A204.1 (cell line): ENCODE results near the gene CACNA2D1.

Source experiments
- FAIRE-seq: peaks from 2 replicates; lab custom pipeline; 2012; peaks lifted over from hg19 to GRCh38; lab: Jason Lieb, UNC

The CACNA2D1 gene

GRCh38 chr7:82106201-82106600 lies 337.4 kb downstream of the CACNA2D1 start:
- FAIRE-seq: no peak

GRCh38 chr7:82105463-82105862 lies 338.1 kb downstream of the CACNA2D1 start:
- FAIRE-seq: no peak

GRCh38 chr7:82098414-82098813 lies 345.2 kb downstream of the CACNA2D1 start:
- no peak for FAIRE-seq

- no peak for FAIRE-seq
These were observed 352.4 kb downstream of the CACNA2D1 start for GRCh38 chr7:82091126-82091684.

GRCh38 chr7:82087099-82087498 lies 356.5 kb downstream of the CACNA2D1 start:
- FAIRE-seq: no peak

GRCh38 chr7:82085116-82085515 lies 358.5 kb downstream of the CACNA2D1 start:
- FAIRE-seq: no peak

- no peak for FAIRE-seq
These were observed 361.8 kb downstream of the CACNA2D1 start for GRCh38 chr7:82081644-82082224.

- no peak for FAIRE-seq
These were observed 363.2 kb downstream of the CACNA2D1 start for GRCh38 chr7:82080254-82080927.

GRCh38 chr7:82079527-82079926 lies 364.1 kb downstream of the CACNA2D1 start:
- FAIRE-seq: no peak

GRCh38 chr7:82078807-82079206 lies 364.8 kb downstream of the CACNA2D1 start:
- FAIRE-seq: no peak

- no peak for FAIRE-seq
These were observed 372.1 kb downstream of the CACNA2D1 start for GRCh38 chr7:82071468-82071867.

- FAIRE-seq: no peak
These were observed 375.8 kb downstream of the CACNA2D1 start for GRCh38 chr7:82067628-82068264.

GRCh38 chr7:82057476-82057875 lies 386.1 kb downstream of the CACNA2D1 start:
- no peak for FAIRE-seq

- no peak for FAIRE-seq
These were observed 387.3 kb downstream of the CACNA2D1 start for GRCh38 chr7:82056282-82056681.

GRCh38 chr7:82054544-82054943 lies 389.0 kb downstream of the CACNA2D1 start:
- FAIRE-seq: no peak

GRCh38 chr7:82053453-82054032 lies 390.0 kb downstream of the CACNA2D1 start:
- no peak for FAIRE-seq

- no peak for FAIRE-seq
These were observed 392.0 kb downstream of the CACNA2D1 start for GRCh38 chr7:82051601-82052000.

- FAIRE-seq: no peak
These were observed 392.8 kb downstream of the CACNA2D1 start for GRCh38 chr7:82050792-82051191.

- FAIRE-seq: no peak
These were observed 393.6 kb downstream of the CACNA2D1 start for GRCh38 chr7:82049891-82050533.

GRCh38 chr7:82049442-82049841 lies 394.1 kb downstream of the CACNA2D1 start:
- no peak for FAIRE-seq

GRCh38 chr7:82044497-82045080 lies 399.0 kb downstream of the CACNA2D1 start:
- peak; percentile 98 for FAIRE-seq

- FAIRE-seq: no peak
These were observed 404.0 kb downstream of the CACNA2D1 start for GRCh38 chr7:82039621-82040020.
